Endodermal cell (in vitro differentiated cells): ENCODE measurements around the gene CLIC5. TPM values are rescaled to one million over a fixed set of nuclear protein-coding genes. Genes with fewer than 3 reads are reported as not detected.

Experiments
- DNase-seq: peaks from one replicate; pipeline ENCODE4 v3.0.0-alpha.2; 2017
- H3K27ac ChIP-seq: 2 replicates; pipeline ENCODE4 v1.5.1; 2013; ENCODE audit warnings: mild to moderate bottlenecking, low read depth, low read length, moderate library complexity
- H3K27me3 ChIP-seq: 2 replicates; pipeline ENCODE4 v1.6.1; 2013; ENCODE audit warnings: mild to moderate bottlenecking, low read length, moderate library complexity; ENCODE audit not compliant: insufficient read depth, control insufficient read depth, poor library complexity, severe bottlenecking
- H3K36me3 ChIP-seq: 2 replicates; pipeline ENCODE4 v1.7.0; 2013; ENCODE audit warnings: mild to moderate bottlenecking, low read length, moderate library complexity; ENCODE audit not compliant: control insufficient read depth, insufficient read depth
- H3K4me1 ChIP-seq: one replicate; pipeline ENCODE4 v1.7.0; 2013; ENCODE audit warnings: low read length; ENCODE audit not compliant: control insufficient read depth, insufficient read depth
- H3K4me3 ChIP-seq: 2 replicates; pipeline ENCODE4 v1.5.1; 2013; ENCODE audit warnings: mild to moderate bottlenecking, low read length, moderate library complexity
- H3K9ac ChIP-seq: 2 replicates; pipeline ENCODE4 v1.6.1; 2013; ENCODE audit warnings: mild to moderate bottlenecking, low read length, moderate library complexity; ENCODE audit not compliant: poor library complexity, severe bottlenecking; ENCODE audit errors: extremely low read depth
- H3K9me3 ChIP-seq: 2 replicates; pipeline ENCODE4 v1.6.1; 2013; ENCODE audit warnings: mild to moderate bottlenecking, low read length, moderate library complexity; ENCODE audit not compliant: control insufficient read depth
- H3K27ac Mint-ChIP-seq: 2 replicates; pipeline ENCODE4 v1.8.0; 2020; ENCODE audit warnings: mixed read lengths
- H3K27me3 Mint-ChIP-seq: 2 replicates; pipeline ENCODE4 v1.8.0; 2021; ENCODE audit warnings: mild to moderate bottlenecking, mixed read lengths; ENCODE audit not compliant: insufficient read depth
- H3K36me3 Mint-ChIP-seq: 2 replicates; pipeline ENCODE4 v1.8.0; 2020; ENCODE audit warnings: low read depth, mixed read lengths
- H3K4me1 Mint-ChIP-seq: 2 replicates; pipeline ENCODE4 v1.8.0; 2020; ENCODE audit warnings: mixed read lengths
- H3K4me3 Mint-ChIP-seq: 2 replicates; pipeline ENCODE4 v1.8.0; 2020; ENCODE audit warnings: mild to moderate bottlenecking, moderate library complexity, mixed read lengths
- H3K9me3 Mint-ChIP-seq: 2 replicates; pipeline ENCODE4 v1.8.0; 2020; ENCODE audit warnings: mild to moderate bottlenecking, mixed read lengths
- CTCF ChIP-seq: fragments of 200-600 bp; sonication (generic); conservative IDR thresholded peaks from 2 replicates; pipeline ENCODE4 v1.5.0; 2021; ENCODE audit warnings: antibody characterized with exemption, mild to moderate bottlenecking
- WGBS, 2 experiments: methylation state at CpG; one replicate each; pipeline versions ENCODE4 v1.1.5 to v1.1.7; 2013; ENCODE audit warnings: missing lambda C conversion rate in 2 of 2, mixed read lengths in 1 of 2; ENCODE audit not compliant: insufficient coverage in 1 of 2, insufficient read length in 1 of 2; 5-methylcytosine and 5-hydroxymethylcytosine counted together
- total RNA-seq, 2 donors: library from RNA; stranded (reverse); fragmentation: NEBNext Ultra II Directional in 1 of 2; extraction: Animal tissue kit (Norgen Biotek cat#: 25700) in 1 of 2; gene quantifications; 2 replicates in 1 of 2; 3 replicates in 1 of 2; pipeline ENCODE4 v1.2.1, GENCODE V29; 2021

Gene CLIC5
- total RNA-seq, 2 donors from 2014 or later, result 0.11 TPM; not detected in 1

- no peaks in the 10 kb centered on the region for H3K36me3 ChIP-seq
- H3K4me1 ChIP-seq, result no peaks in the 10 kb centered on the region
- H3K27me3 ChIP-seq, result no peaks in the 10 kb centered on the region
- DNase-seq, result no peak
- Mint-ChIP-seq H3K27ac (no peak overlapping the region), H3K27me3 (peaks cover 2% of the 10 kb centered on the region), H3K9me3 (no peaks in the 10 kb centered on the region), H3K36me3 (no peaks in the 10 kb centered on the region), H3K4me3 (no peak overlapping the region), H3K4me1 (no peaks in the 10 kb centered on the region)
- TF ChIP-seq CTCF, result no peak
- no peaks in the 10 kb centered on the region for H3K9me3 ChIP-seq
- no peak overlapping the region for H3K9ac ChIP-seq
- H3K4me3 ChIP-seq, result no peak overlapping the region
- 92 to 95% methylated on average over 3 to 6 of the region's 6 CpGs for WGBS, 2 experiments
- no peak overlapping the region for H3K27ac ChIP-seq
These were observed 68.8 kb downstream of the CLIC5 start for GRCh38 chr6:45946887-45947286.

GRCh38 chr6:45946352-45946751 is 69.3 kb downstream of the CLIC5 start:
- 20 to 68% methylated on average over 1 to 3 of the region's 3 CpGs for WGBS, 2 experiments
- Mint-ChIP-seq H3K4me1 (no peaks in the 10 kb centered on the region), H3K27ac (no peak overlapping the region), H3K27me3 (peaks cover 1% of the 10 kb centered on the region), H3K9me3 (no peaks in the 10 kb centered on the region), H3K36me3 (no peaks in the 10 kb centered on the region), H3K4me3 (no peak overlapping the region)
- Histone ChIP-seq H3K36me3 (no peaks in the 10 kb centered on the region), H3K9me3 (no peaks in the 10 kb centered on the region), H3K9ac (no peak overlapping the region), H3K27ac (no peak overlapping the region), H3K4me3 (no peak overlapping the region), H3K27me3 (no peaks in the 10 kb centered on the region), H3K4me1 (no peaks in the 10 kb centered on the region)
- peak; percentile 81 for DNase-seq
- peak; percentile 74 for TF ChIP-seq CTCF

DNA sequence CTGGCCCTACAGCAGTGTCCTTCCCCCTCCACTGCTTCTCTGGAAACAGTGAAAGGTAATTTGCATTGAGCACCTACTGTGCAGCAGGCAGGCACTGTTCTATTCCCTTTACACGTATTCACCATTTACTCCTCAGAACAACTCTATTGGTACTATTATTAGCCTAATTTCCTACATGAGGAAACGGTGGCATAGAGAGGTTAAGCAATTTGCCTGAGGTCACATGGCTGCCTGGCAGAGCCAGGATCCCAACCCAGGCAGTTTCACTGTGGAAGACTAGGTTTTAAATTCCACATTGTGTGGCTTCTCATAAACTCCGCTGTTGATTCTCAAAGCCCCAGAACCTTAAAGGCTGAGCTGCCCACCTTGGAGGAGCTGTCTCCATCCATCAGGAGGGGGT is 72.7 kb downstream of the CLIC5 start:
- Histone ChIP-seq H3K27ac (no peak overlapping the region), H3K9ac (no peak overlapping the region), H3K27me3 (no peaks in the 10 kb centered on the region), H3K4me3 (no peak overlapping the region), H3K9me3 (no peaks in the 10 kb centered on the region), H3K4me1 (no peaks in the 10 kb centered on the region), H3K36me3 (no peaks in the 10 kb centered on the region)
- no peak for TF ChIP-seq CTCF
- H3K4me3 Mint-ChIP-seq, result no peak overlapping the region
- no peaks in the 10 kb centered on the region for H3K27me3 Mint-ChIP-seq
- no peaks in the 10 kb centered on the region for H3K9me3 Mint-ChIP-seq
- no peak overlapping the region for H3K27ac Mint-ChIP-seq
- H3K4me1 Mint-ChIP-seq, result no peaks in the 10 kb centered on the region
- no peak for DNase-seq
- H3K36me3 Mint-ChIP-seq, result no peaks in the 10 kb centered on the region
- WGBS, 2 experiments, result 81% methylated on average over 2 to 3 of the region's 3 CpGs
